Keratinocyte (primary cell): ENCODE results near the gene CORO2A. TPM values are rescaled to one million over a fixed set of nuclear protein-coding genes. Genes with fewer than 3 reads are reported as not detected.

Experiments used
- DNase-seq: peaks from one replicate; pipeline ENCODE4 v3.0.0-alpha.2; 2011; ENCODE audit warnings: low read depth, missing footprints, low spot score
- FAIRE-seq: peaks from 2 replicates; lab custom pipeline; 2011; peaks lifted over from hg19 to GRCh38; lab: Jason Lieb, UNC
- H2AFZ ChIP-seq: 2 replicates; pipeline ENCODE4 v1.6.0; 2012; ENCODE audit warnings: low read length, control low read depth, inconsistent platforms; ENCODE audit not compliant: control insufficient read depth
- H3K27ac ChIP-seq: 2 replicates; pipeline ENCODE4 v1.5.1; 2011; ENCODE audit warnings: low read length; ENCODE audit not compliant: control insufficient read depth, insufficient read depth
- H3K27me3 ChIP-seq: 3 replicates; pipeline ENCODE4 v1.6.0; 2011; ENCODE audit warnings: low read length; ENCODE audit not compliant: control insufficient read depth, insufficient read depth; ENCODE audit errors: extremely low read depth
- H3K36me3 ChIP-seq, 2 experiments: 2 replicates in 1 of 2; 3 replicates in 1 of 2; pipeline ENCODE4 v1.5.1; 2011; ENCODE audit warnings: low read length in 2 of 2, mild to moderate bottlenecking in 1 of 2; ENCODE audit not compliant: control insufficient read depth in 2 of 2, insufficient read depth in 2 of 2; ENCODE audit errors: extremely low read depth in 1 of 2
- H3K4me1 ChIP-seq: 3 replicates; pipeline ENCODE4 v1.5.1; 2011; ENCODE audit warnings: low read length; ENCODE audit not compliant: control insufficient read depth, insufficient read depth; ENCODE audit errors: extremely low read depth
- H3K4me2 ChIP-seq: 3 replicates; pipeline ENCODE4 v1.6.0; 2011; ENCODE audit warnings: low read depth, low read length; ENCODE audit not compliant: control insufficient read depth, insufficient read depth; ENCODE audit errors: extremely low read depth
- H3K4me3 ChIP-seq, 3 experiments: fragments of 200-600 bp in 1 of 3; sonication (generic) in 1 of 3; 2 replicates in 2 of 3; 3 replicates in 1 of 3; pipeline ENCODE4 v1.5.1; 2011 to 2016; ENCODE audit warnings: low read length in 3 of 3, mild to moderate bottlenecking in 3 of 3, control low read depth in 2 of 3, inconsistent platforms in 1 of 3, low read depth in 1 of 3, mixed read lengths in 1 of 3, mixed run types in 1 of 3, moderate library complexity in 1 of 3; ENCODE audit not compliant: control insufficient read depth in 2 of 3, insufficient read depth in 2 of 3; ENCODE audit errors: extremely low read depth in 1 of 3
- H3K79me2 ChIP-seq: 2 replicates; pipeline ENCODE4 v1.6.0; 2012; ENCODE audit warnings: low read length; ENCODE audit not compliant: control insufficient read depth, insufficient read depth
- H3K9ac ChIP-seq: 3 replicates; pipeline ENCODE4 v1.6.0; 2011; ENCODE audit warnings: low read length; ENCODE audit not compliant: control insufficient read depth, insufficient read depth; ENCODE audit errors: extremely low read depth
- H3K9me1 ChIP-seq: 3 replicates; pipeline ENCODE4 v1.6.0; 2011; ENCODE audit warnings: low read length; ENCODE audit not compliant: control insufficient read depth, insufficient read depth; ENCODE audit errors: extremely low read depth
- H3K9me3 ChIP-seq: 2 replicates; pipeline ENCODE4 v1.5.1; 2012; ENCODE audit warnings: low read depth, low read length; ENCODE audit not compliant: control insufficient read depth
- H4K20me1 ChIP-seq: 3 replicates; pipeline ENCODE4 v1.6.0; 2011; ENCODE audit warnings: low read length; ENCODE audit not compliant: control insufficient read depth, insufficient read depth; ENCODE audit errors: extremely low read depth
- CTCF ChIP-seq, 3 experiments: IDR thresholded peaks in 1 of 3; conservative IDR thresholded peaks in 1 of 3; optimal IDR thresholded peaks in 1 of 3; 2 replicates in 2 of 3; 3 replicates in 1 of 3; pipeline versions ENCODE3 to v1.5.1; 2011; ENCODE audit warnings: low read length in 3 of 3, mild to moderate bottlenecking in 3 of 3, moderate library complexity in 2 of 3, control low read depth in 1 of 3, inconsistent platforms in 1 of 3; ENCODE audit not compliant: insufficient read depth in 2 of 3; ENCODE audit errors: extremely low read depth in 1 of 3
- EZH2 ChIP-seq: IDR thresholded peaks from one replicate; pipeline ENCODE4 v1.6.1; 2012; ENCODE audit warnings: inconsistent platforms, mild to moderate bottlenecking, low read length, moderate library complexity
- dilution Hi-C: fragments of 300-500 bp; cut with MboI; formaldehyde crosslinking; loops from one replicate; pipeline ENCODE4 v1.7.0; 2020; ENCODE audit warnings: low sequenced_read_pairs; ENCODE audit not compliant: extremely low pct_ligation_motif_present
- polyA plus RNA-seq, 5 experiments: library from polyadenylated mRNA; depleted of rRNA in 3 of 5; stranded (reverse) in 3 of 5; stranded (forward) in 1 of 5; unstranded in 1 of 5; fragments of >200 nt; gene quantifications; 1 replicate in 1 of 5; 2 replicates in 3 of 5; 3 replicates in 1 of 5; pipeline versions ENCODE4 v1.2.1 to v1.2.3, GENCODE V29; 2011 to 2012; ENCODE audit warnings: missing spikeins in 2 of 5, low read depth in 1 of 5, low replicate concordance in 1 of 5

The CORO2A gene
- polyA plus RNA-seq, 1 donor (not counting 4 experiments of a cell fraction or from before 2014, with no cell fraction given) = 31.7 TPM

GRCh38 chr9:98136489-98136888 is 55.9 kb downstream of the CORO2A start:
- dilution Hi-C loops = no loop called here
- Histone ChIP-seq H3K27me3 (no peaks in the 10 kb centered on the region), H3K27ac (no peak overlapping the region), H3K9me1 (no peaks in the 10 kb centered on the region), H2AFZ (no peak overlapping the region), H4K20me1 (no peaks in the 10 kb centered on the region), H3K9me3 (no peaks in the 10 kb centered on the region), H3K4me2 (no peak overlapping the region), H3K36me3 (peaks cover 30 to 46% of the 10 kb centered on the region in 2 experiments), H3K79me2 (no peaks in the 10 kb centered on the region), H3K9ac (no peak overlapping the region), H3K4me3 (no peak overlapping the region), H3K4me1 (no peaks in the 10 kb centered on the region)
- no peak for FAIRE-seq
- DNase-seq = no peak
- TF ChIP-seq CTCF (optimal IDR thresholded peaks at IDR 0.05 in 1 of 3, IDR thresholded peaks at IDR 0.05 in 1 of 3, conservative IDR thresholded peaks at IDR 0.05 in 1 of 3; ENCODE audit: extremely low read depth in 1 of 3, insufficient read depth in 2 of 3, low read length in 3 of 3) (no peak), EZH2 (no peak)

GRCh38 chr9:98135938-98136337 is 56.5 kb downstream of the CORO2A start:
- dilution Hi-C loops = no loop called here

More at GRCh38 chr9:98135938-98136337, 56.5 kb downstream of the CORO2A start:
- Histone ChIP-seq H3K27me3 (no peaks in the 10 kb centered on the region), H3K4me1 (no peaks in the 10 kb centered on the region), H3K79me2 (no peaks in the 10 kb centered on the region), H3K36me3 (peaks cover 31 to 50% of the 10 kb centered on the region in 2 experiments), H3K9me1 (no peaks in the 10 kb centered on the region), H2AFZ (no peak overlapping the region), H3K4me3 (no peak overlapping the region), H3K27ac (no peak overlapping the region), H3K4me2 (no peak overlapping the region), H3K9me3 (no peaks in the 10 kb centered on the region), H4K20me1 (no peaks in the 10 kb centered on the region), H3K9ac (no peak overlapping the region)
- no peak for FAIRE-seq
- no peak for DNase-seq
- TF ChIP-seq CTCF (optimal IDR thresholded peaks at IDR 0.05 in 1 of 3, IDR thresholded peaks at IDR 0.05 in 1 of 3, conservative IDR thresholded peaks at IDR 0.05 in 1 of 3; ENCODE audit: extremely low read depth in 1 of 3, insufficient read depth in 2 of 3, low read length in 3 of 3) (no peak), EZH2 (no peak)
